ENCODE results near the gene AK8. TPM values are rescaled to one million over a fixed set of nuclear protein-coding genes. Genes with fewer than 3 reads are reported as not detected.

Gene AK8
- total RNA-seq, 1 experiment from 2014 or later = not detected

DNA sequence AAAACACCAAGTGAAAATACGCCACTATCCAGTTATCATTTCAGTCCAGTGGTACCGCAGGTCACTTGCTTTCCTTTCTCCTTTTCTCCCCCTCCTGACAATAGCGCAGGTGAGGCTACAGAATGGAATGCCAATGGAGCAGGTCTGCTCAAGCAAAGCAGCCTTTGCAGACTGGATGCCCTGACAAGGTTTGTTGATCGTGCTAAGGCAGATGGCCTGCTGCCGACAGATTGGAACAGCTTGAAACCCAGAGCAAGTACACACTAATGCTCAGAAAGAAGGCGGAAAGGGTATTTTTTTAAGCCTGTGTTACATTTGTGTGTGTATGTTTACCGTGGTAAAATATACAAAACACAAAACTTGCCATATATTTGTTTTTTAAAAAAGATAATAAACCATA is 20.0 kb upstream of the AK8 start:
- intact Hi-C loops (cut with micrococcal nuclease; ENCODE audit: unreplicated experiment) = no loop called here
- Histone ChIP-seq H3K4me3 (ENCODE audit: low read depth, low read length, poor library complexity, severe bottlenecking) (no peak overlapping the region), H3K36me3 (ENCODE audit: insufficient read depth, low read length, poor library complexity, severe bottlenecking) (peaks cover 38% of the 10 kb centered on the region), H3K27me3 (replicated peaks; ENCODE audit: insufficient read depth, low read depth, low read length, poor library complexity) (no peaks in the 10 kb centered on the region), H3K9me3 (ENCODE audit: low read depth, low read length, poor library complexity, severe bottlenecking) (no peaks in the 10 kb centered on the region), H3K27ac (ENCODE audit: low read depth, low read length, poor library complexity, severe bottlenecking) (no peak overlapping the region), H3K4me1 (ENCODE audit: insufficient read depth, low read length, poor library complexity, severe bottlenecking) (no peaks in the 10 kb centered on the region)
- POLR2A ChIA-PET (ENCODE audit: low non-redundant PET) = no interaction called here
- CTCF ChIA-PET = no interaction called here
- TF ChIP-seq, protein P1, sequence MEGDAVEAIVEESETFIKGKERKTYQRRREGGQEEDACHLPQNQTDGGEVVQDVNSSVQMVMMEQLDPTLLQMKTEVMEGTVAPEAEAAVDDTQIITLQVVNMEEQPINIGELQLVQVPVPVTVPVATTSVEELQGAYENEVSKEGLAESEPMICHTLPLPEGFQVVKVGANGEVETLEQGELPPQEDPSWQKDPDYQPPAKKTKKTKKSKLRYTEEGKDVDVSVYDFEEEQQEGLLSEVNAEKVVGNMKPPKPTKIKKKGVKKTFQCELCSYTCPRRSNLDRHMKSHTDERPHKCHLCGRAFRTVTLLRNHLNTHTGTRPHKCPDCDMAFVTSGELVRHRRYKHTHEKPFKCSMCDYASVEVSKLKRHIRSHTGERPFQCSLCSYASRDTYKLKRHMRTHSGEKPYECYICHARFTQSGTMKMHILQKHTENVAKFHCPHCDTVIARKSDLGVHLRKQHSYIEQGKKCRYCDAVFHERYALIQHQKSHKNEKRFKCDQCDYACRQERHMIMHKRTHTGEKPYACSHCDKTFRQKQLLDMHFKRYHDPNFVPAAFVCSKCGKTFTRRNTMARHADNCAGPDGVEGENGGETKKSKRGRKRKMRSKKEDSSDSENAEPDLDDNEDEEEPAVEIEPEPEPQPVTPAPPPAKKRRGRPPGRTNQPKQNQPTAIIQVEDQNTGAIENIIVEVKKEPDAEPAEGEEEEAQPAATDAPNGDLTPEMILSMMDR (conservative IDR thresholded peaks at IDR 0.05; ENCODE audit: low read depth, low read length) = no peak
- no peak for TF ChIP-seq EZH2 (IDR thresholded peaks at IDR 0.05; ENCODE audit: borderline replicate concordance, low read depth, low read length, poor library complexity, severe bottlenecking)
- no peak for DNase-seq (ENCODE audit: low spot score)
- no TSS peak for BruUV-seq (replicated peaks)

DNA sequence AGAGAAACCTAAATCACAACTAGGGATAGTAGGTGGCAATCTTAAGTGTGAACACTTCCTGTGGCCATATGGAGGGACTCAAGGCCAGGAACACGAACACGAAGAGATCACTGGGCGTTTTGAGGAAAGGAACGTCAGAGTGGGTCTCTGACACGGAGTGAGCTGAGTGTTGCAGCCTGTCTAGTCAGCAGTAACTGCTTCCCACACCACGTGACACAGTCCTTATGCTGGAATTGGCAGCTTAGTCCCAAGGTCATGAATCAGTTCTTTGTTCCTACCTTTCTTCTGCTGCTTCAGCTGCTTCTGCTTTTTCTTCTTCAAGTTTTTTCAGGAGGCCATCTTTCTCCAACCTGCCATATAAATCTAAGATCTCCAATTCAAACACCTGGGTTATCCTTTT is 18.8 kb upstream of the AK8 start:
- no peak for DNase-seq (ENCODE audit: low spot score)
- Histone ChIP-seq H3K27ac (ENCODE audit: low read depth, low read length, poor library complexity, severe bottlenecking) (no peak overlapping the region), H3K9me3 (ENCODE audit: low read depth, low read length, poor library complexity, severe bottlenecking) (no peaks in the 10 kb centered on the region), H3K27me3 (replicated peaks; ENCODE audit: insufficient read depth, low read depth, low read length, poor library complexity) (no peaks in the 10 kb centered on the region), H3K4me3 (ENCODE audit: low read depth, low read length, poor library complexity, severe bottlenecking) (no peak overlapping the region), H3K36me3 (ENCODE audit: insufficient read depth, low read length, poor library complexity, severe bottlenecking) (peaks cover 38% of the 10 kb centered on the region), H3K4me1 (ENCODE audit: insufficient read depth, low read length, poor library complexity, severe bottlenecking) (no peaks in the 10 kb centered on the region)
- ChIA-PET CTCF (no interaction called here), POLR2A (ENCODE audit: low non-redundant PET) (no interaction called here)
- intact Hi-C loops (cut with micrococcal nuclease; ENCODE audit: unreplicated experiment) = no loop called here
- no TSS peak for BruUV-seq (replicated peaks)
- no peak for TF ChIP-seq EZH2 (IDR thresholded peaks at IDR 0.05; ENCODE audit: borderline replicate concordance, low read depth, low read length, poor library complexity, severe bottlenecking)
- TF ChIP-seq, protein P1 (conservative IDR thresholded peaks at IDR 0.05; ENCODE audit: low read depth, low read length) = no peak

DNA sequence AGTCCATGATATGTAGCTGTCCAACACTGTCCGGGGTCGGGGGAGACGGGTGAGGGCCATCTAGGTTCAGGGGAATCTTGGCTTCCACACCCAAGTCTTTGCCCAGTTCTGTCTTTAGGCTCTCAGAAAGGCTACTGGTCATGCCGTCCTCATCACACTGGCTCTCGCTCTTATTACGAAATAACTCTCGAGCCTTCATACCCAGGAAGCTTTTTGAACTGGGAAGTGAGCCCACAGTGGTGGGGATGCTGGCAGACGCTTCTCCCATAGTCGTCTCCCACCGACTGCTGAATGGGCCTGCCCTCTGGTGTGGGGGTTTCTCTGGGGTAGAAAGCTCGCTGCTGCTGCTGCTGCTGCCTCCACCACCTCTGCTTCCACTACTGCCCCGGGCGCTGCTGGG is 18.2 kb upstream of the AK8 start:
- H3K27ac ChIP-seq (ENCODE audit: low read depth, low read length, poor library complexity, severe bottlenecking) = no peak overlapping the region
- intact Hi-C loops (cut with micrococcal nuclease; ENCODE audit: unreplicated experiment) = no loop called here
- CTCF ChIA-PET = no interaction called here

More for the DNA sequence above, 18.2 kb upstream of the AK8 start:
- no peak for DNase-seq (ENCODE audit: low spot score)
- H3K36me3 ChIP-seq (ENCODE audit: insufficient read depth, low read length, poor library complexity, severe bottlenecking) = peaks cover 34% of the 10 kb centered on the region
- H3K4me1 ChIP-seq (ENCODE audit: insufficient read depth, low read length, poor library complexity, severe bottlenecking) = no peaks in the 10 kb centered on the region
- POLR2A ChIA-PET (ENCODE audit: low non-redundant PET) = no interaction called here
- BruUV-seq (replicated peaks) = TSS peak; percentile 15
- no peaks in the 10 kb centered on the region for H3K9me3 ChIP-seq (ENCODE audit: low read depth, low read length, poor library complexity, severe bottlenecking)
- TF ChIP-seq, protein P1 (conservative IDR thresholded peaks at IDR 0.05; ENCODE audit: low read depth, low read length) = no peak
- no peak for TF ChIP-seq EZH2 (IDR thresholded peaks at IDR 0.05; ENCODE audit: borderline replicate concordance, low read depth, low read length, poor library complexity, severe bottlenecking)
- H3K27me3 ChIP-seq (replicated peaks; ENCODE audit: insufficient read depth, low read depth, low read length, poor library complexity) = no peaks in the 10 kb centered on the region
- H3K4me3 ChIP-seq (ENCODE audit: low read depth, low read length, poor library complexity, severe bottlenecking) = no peak overlapping the region
